HepG2 (cell line): Measurements from ENCODE around the gene ZNF382. TPM values are rescaled to one million over a fixed set of nuclear protein-coding genes. Genes with fewer than 3 reads are reported as not detected.

ENCODE experiments used
- E2F2 ChIP-seq: sonication (generic); formaldehyde crosslinking; IDR thresholded peaks from 2 replicates; pipeline ENCODE4 v1.4.0; 2020; ENCODE audit warnings: missing genetic modification reagents, borderline replicate concordance
- EED ChIP-seq: sonication (generic); formaldehyde crosslinking; IDR thresholded peaks from 2 replicates; pipeline ENCODE4 v1.5.0; 2020; ENCODE audit warnings: mild to moderate bottlenecking, missing genetic modification reagents
- HNF1B ChIP-seq: sonication (generic); formaldehyde crosslinking; IDR thresholded peaks from 2 replicates; pipeline ENCODE4 v1.5.1; 2020; ENCODE audit warnings: mild to moderate bottlenecking, moderate library complexity, missing genetic modification reagents
- ISL2 ChIP-seq: sonication (generic); formaldehyde crosslinking; IDR thresholded peaks from 2 replicates; pipeline ENCODE4 v1.5.0; 2020; ENCODE audit warnings: missing genetic modification reagents
- NBN ChIP-seq: fragments of 450-650 bp; conservative IDR thresholded peaks from 2 replicates; pipeline ENCODE4 v1.6.1; 2017
- NFIC ChIP-seq: IDR thresholded peaks from 2 replicates; pipeline ENCODE4 v1.6.1; 2012; ENCODE audit warnings: mild to moderate bottlenecking, low read length, inconsistent platforms
- NFYB ChIP-seq: sonication (generic); formaldehyde crosslinking; IDR thresholded peaks from 2 replicates; pipeline ENCODE4 v1.4.0; 2020; ENCODE audit warnings: missing genetic modification reagents
- PRMT3 ChIP-seq: sonication (generic); formaldehyde crosslinking; IDR thresholded peaks from 2 replicates; pipeline ENCODE4 v1.8.1; 2022; ENCODE audit warnings: low read depth, mild to moderate bottlenecking, moderate library complexity, missing genetic modification reagents, borderline replicate concordance
- RERE ChIP-seq: IDR thresholded peaks from 2 replicates; pipeline ENCODE4 v1.6.1; 2016; ENCODE audit warnings: low read depth, missing genetic modification reagents, missing compliant biosample characterization
- SALL2 ChIP-seq: sonication (generic); formaldehyde crosslinking; IDR thresholded peaks from 2 replicates; pipeline ENCODE4 v1.8.1; 2023; ENCODE audit warnings: mild to moderate bottlenecking, missing genetic modification reagents, inconsistent platforms
- SAP130 ChIP-seq: IDR thresholded peaks from 2 replicates; pipeline ENCODE4 v1.6.1; 2016; ENCODE audit warnings: low read depth
- TBX2 ChIP-seq: sonication (generic); formaldehyde crosslinking; IDR thresholded peaks from 2 replicates; pipeline ENCODE4 v1.5.0; 2020; ENCODE audit warnings: missing genetic modification reagents, mild to moderate bottlenecking, borderline replicate concordance
- ZNF33A ChIP-seq: sonication (generic); formaldehyde crosslinking; IDR thresholded peaks from 2 replicates; pipeline ENCODE4 v1.5.1; 2020; ENCODE audit warnings: missing genetic modification reagents, mild to moderate bottlenecking, moderate library complexity, borderline replicate concordance
- ZNF34 ChIP-seq: sonication (generic); formaldehyde crosslinking; IDR thresholded peaks from 2 replicates; pipeline ENCODE4 v1.4.0; 2020; ENCODE audit warnings: mild to moderate bottlenecking, missing genetic modification reagents, borderline replicate concordance
- ZNF510 ChIP-seq: sonication (generic); formaldehyde crosslinking; IDR thresholded peaks from 2 replicates; pipeline ENCODE4 v1.4.0; 2020; ENCODE audit warnings: low read depth, mild to moderate bottlenecking, missing genetic modification reagents
- ZNF563 ChIP-seq: sonication (generic); formaldehyde crosslinking; IDR thresholded peaks from 2 replicates; pipeline ENCODE4 v1.8.0; 2022; ENCODE audit warnings: mild to moderate bottlenecking, moderate library complexity, missing genetic modification reagents
- ZNF639 ChIP-seq: conservative IDR thresholded peaks from 2 replicates; pipeline ENCODE4 v1.6.1; 2018; ENCODE audit warnings: missing genetic modification reagents
- ZSCAN31 ChIP-seq: sonication (generic); formaldehyde crosslinking; IDR thresholded peaks from 2 replicates; pipeline ENCODE4 v1.5.0; 2020; ENCODE audit warnings: low read depth, mild to moderate bottlenecking, missing genetic modification reagents
- polyA plus RNA-seq, 8 experiments: library from polyadenylated mRNA; depleted of rRNA in 3 of 8; stranded (reverse) in 7 of 8; unstranded in 1 of 8; fragments of >200 nt; fragmentation: Illumina TruSeq in 4 of 8; extraction: Trizol in 4 of 8; gene quantifications; 2 replicates each; pipeline versions ENCODE4 v1.2.1 to v1.2.3, GENCODE V29; 2011 to 2016; ENCODE audit warnings: low read depth in 4 of 8, missing spikeins in 1 of 8, mixed read lengths in 1 of 8; ENCODE audit not compliant: insufficient read depth in 1 of 8
- total RNA-seq, 5 experiments: library from RNA; depleted of rRNA; stranded (reverse); fragments of >200 nt; fragmentation: Illumina TruSeq; extraction: Trizol; gene quantifications; 2 replicates each; pipeline ENCODE4 v1.2.3, GENCODE V29; 2016; ENCODE audit warnings: low read depth in 1 of 5

Gene ZNF382
- total and polyA plus RNA-seq, 2 of the 13 experiments (the other 11 are each of a cell fraction or from before 2014, with no cell fraction given): 2.3 to 6.8 TPM

- TF ChIP-seq HNF1B (CRISPR knock-in tag) (peak; percentile 93), SALL2 (CRISPR knock-in tag) (peak; percentile 49; the same call in 1 of the 2 replicates), ZNF34 (CRISPR knock-in tag) (no peak), ZNF510 (CRISPR knock-in tag) (no peak; the same call in 1 of the 2 replicates), SAP130 (CRISPR knock-in tag) (peak; percentile 98), E2F2 (CRISPR knock-in tag) (no peak), NFIC (no peak), ZNF563 (CRISPR knock-in tag) (no peak), PRMT3 (CRISPR knock-in tag) (0 out of 2 replicates have a peak, but pooled peaks have one; percentile 44), NFYB (peak; percentile 44; the same call in 1 of the 2 replicates), ZNF639 (CRISPR knock-in tag) (peak; percentile 58), TBX2 (CRISPR knock-in tag) (peak; percentile 84), ZSCAN31 (CRISPR knock-in tag) (peak; percentile 57; the same call in 1 of the 2 replicates), ZNF33A (CRISPR knock-in tag) (no peak), ISL2 (0 out of 2 replicates have a peak, but pooled peaks have one; percentile 17), NBN (no peak), EED (CRISPR knock-in tag) (no peak; the same call in 1 of the 2 replicates), RERE (no peak)
Measured at GRCh38 chr19:36573020-36573894, 31.9 kb upstream of the ZNF382 start, which contains the start of gene ZNF529 (continued).
